HEK293T (cell line): ENCODE data around the gene PTP4A1.

Experiments
- CTCF ChIA-PET: fragments of 350-600 bp; formaldehyde crosslinking; extraction: SDS; loops from one replicate; lab custom pipeline; 2021; ENCODE audit warnings: antibody characterized with exemption, inconsistent platforms; lab: Yijun Ruan, JAX
- POLR2A ChIA-PET: fragments of 350-600 bp; formaldehyde crosslinking; extraction: SDS; loops from one replicate; lab custom pipeline; 2020; ENCODE audit warnings: antibody characterized with exemption, inconsistent platforms; lab: Yijun Ruan, JAX
- DNase-seq: peaks from one replicate; pipeline ENCODE4 v3.0.0; 2012; ENCODE audit warnings: mixed read lengths; ENCODE audit errors: extremely low spot score
- ARNT ChIP-seq: fragments of 450-650 bp; IDR thresholded peaks from 2 replicates; pipeline ENCODE4 v1.6.1; 2017; ENCODE audit warnings: mild to moderate bottlenecking
- BHLHE40 ChIP-seq: fragments of 450-650 bp; IDR thresholded peaks from 2 replicates; pipeline ENCODE4 v1.6.1; 2016; ENCODE audit warnings: mild to moderate bottlenecking, moderate library complexity, borderline replicate concordance
- CTBP1 ChIP-seq: fragments of 450-650 bp; IDR thresholded peaks from 2 replicates; pipeline ENCODE4 v1.6.1; 2016; ENCODE audit warnings: borderline replicate concordance
- ELF4 ChIP-seq: fragments of 450-650 bp; IDR thresholded peaks from 2 replicates; pipeline ENCODE4 v1.6.1; 2017; ENCODE audit warnings: antibody characterized with exemption
- FOXA1 ChIP-seq: fragments of 450-650 bp; IDR thresholded peaks from 2 replicates; pipeline ENCODE4 v1.6.1; 2016; ENCODE audit warnings: mild to moderate bottlenecking
- FOXK2 ChIP-seq: fragments of 450-650 bp; IDR thresholded peaks from 2 replicates; pipeline ENCODE4 v1.6.1; 2016; ENCODE audit warnings: mild to moderate bottlenecking
- FOXM1 ChIP-seq: fragments of 450-650 bp; IDR thresholded peaks from 2 replicates; pipeline ENCODE4 v1.6.1; 2017; ENCODE audit warnings: mild to moderate bottlenecking, borderline replicate concordance
- HDGF ChIP-seq: fragments of 450-650 bp; IDR thresholded peaks from 2 replicates; pipeline ENCODE4 v1.6.1; 2017; ENCODE audit warnings: antibody characterized with exemption, borderline replicate concordance
- L3MBTL2 ChIP-seq: fragments of 450-650 bp; conservative IDR thresholded peaks from 2 replicates; pipeline ENCODE4 v1.6.1; 2016; ENCODE audit warnings: mild to moderate bottlenecking
- LEF1 ChIP-seq: fragments of 450-650 bp; IDR thresholded peaks from 2 replicates; pipeline ENCODE4 v1.6.1; 2017; ENCODE audit warnings: mild to moderate bottlenecking, borderline replicate concordance
- NFRKB ChIP-seq: fragments of 450-650 bp; IDR thresholded peaks from 2 replicates; pipeline ENCODE4 v1.6.1; 2016; ENCODE audit warnings: mild to moderate bottlenecking, moderate library complexity
- SP1 ChIP-seq: fragments of 450-650 bp; IDR thresholded peaks from 2 replicates; pipeline ENCODE4 v1.6.1; 2017
- SUZ12 ChIP-seq: fragments of 450-650 bp; IDR thresholded peaks from 2 replicates; pipeline ENCODE4 v1.6.1; 2016; ENCODE audit warnings: mild to moderate bottlenecking
- TARDBP ChIP-seq: fragments of 450-650 bp; IDR thresholded peaks from 2 replicates; pipeline ENCODE4 v1.6.1; 2016
- ZNF384 ChIP-seq: fragments of 450-650 bp; IDR thresholded peaks from 2 replicates; pipeline ENCODE4 v1.6.1; 2016
- TF ChIP-seq, protein P1 (sequence below): fragments of 450-650 bp; IDR thresholded peaks from 2 replicates; pipeline ENCODE4 v1.6.1; 2016

PTP4A1 gene

DNA sequence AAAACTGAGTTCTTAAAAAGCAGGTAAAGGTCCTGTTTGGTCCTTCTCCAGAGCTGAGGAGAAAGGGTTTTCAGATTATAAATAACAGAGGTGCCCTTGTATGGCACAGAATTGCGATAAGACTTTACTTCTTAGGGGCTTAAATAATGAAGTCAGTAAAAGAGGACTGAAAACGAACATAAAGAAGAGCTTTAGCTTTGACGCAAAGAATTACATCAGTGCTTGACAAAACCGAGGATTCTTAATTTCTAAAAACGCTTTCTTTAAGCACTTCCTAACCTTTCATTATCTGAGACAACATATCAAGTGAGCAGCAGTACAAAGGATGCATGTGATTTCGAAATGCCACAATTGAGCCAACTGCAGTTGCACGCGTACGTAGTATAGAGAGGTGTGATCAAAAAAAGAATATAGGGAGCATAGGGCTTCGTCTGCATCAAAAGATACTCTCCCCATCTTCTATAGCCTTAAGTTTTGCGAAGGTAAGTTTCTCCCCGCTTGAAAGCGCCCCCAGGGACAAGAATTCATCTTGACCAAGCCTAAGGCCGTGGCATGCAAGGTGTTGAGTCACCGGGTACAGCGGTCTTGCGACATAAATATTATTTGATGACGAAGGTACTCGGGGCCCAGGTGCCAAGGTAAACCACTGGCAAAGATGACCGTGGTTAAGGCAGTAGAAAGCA, 778 bp upstream of the PTP4A1 start:
- DNase-seq: no peak
- ChIA-PET POLR2A (no interaction called here), CTCF (no interaction called here)
- TF ChIP-seq HDGF (no peak), ARNT (no peak), TARDBP (no peak), ELF4 (no peak), FOXM1 (no peak)

DNA sequence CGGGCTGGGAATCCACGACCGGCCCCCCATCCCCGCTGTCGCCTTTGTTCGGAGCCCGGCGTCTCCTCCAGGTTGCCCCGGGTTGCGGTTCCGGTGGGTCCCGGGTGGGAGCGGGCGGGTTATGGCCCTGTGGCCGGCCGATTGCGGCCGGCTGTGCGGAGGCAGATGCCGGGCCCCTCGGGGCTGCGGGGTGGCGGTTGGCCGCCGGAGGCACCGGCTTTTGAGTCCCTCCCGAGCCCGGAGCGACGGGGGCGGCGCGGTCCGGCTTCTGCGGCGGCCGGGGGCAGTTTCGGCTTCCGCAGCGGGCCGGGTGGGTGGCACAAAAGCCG, 431 bp downstream of the PTP4A1 start:
- POLR2A ChIA-PET: interaction anchor here (1.3 to 2.0 kb wide), 2 partner anchors 25 to 62 kb away, joined by 7 to 10 read pairs; partner anchors contain the start of gene PHF3
- no peak for TF ChIP-seq FOXA1
- peak; percentile 8 for DNase-seq
- CTCF ChIA-PET: no interaction called here

DNA sequence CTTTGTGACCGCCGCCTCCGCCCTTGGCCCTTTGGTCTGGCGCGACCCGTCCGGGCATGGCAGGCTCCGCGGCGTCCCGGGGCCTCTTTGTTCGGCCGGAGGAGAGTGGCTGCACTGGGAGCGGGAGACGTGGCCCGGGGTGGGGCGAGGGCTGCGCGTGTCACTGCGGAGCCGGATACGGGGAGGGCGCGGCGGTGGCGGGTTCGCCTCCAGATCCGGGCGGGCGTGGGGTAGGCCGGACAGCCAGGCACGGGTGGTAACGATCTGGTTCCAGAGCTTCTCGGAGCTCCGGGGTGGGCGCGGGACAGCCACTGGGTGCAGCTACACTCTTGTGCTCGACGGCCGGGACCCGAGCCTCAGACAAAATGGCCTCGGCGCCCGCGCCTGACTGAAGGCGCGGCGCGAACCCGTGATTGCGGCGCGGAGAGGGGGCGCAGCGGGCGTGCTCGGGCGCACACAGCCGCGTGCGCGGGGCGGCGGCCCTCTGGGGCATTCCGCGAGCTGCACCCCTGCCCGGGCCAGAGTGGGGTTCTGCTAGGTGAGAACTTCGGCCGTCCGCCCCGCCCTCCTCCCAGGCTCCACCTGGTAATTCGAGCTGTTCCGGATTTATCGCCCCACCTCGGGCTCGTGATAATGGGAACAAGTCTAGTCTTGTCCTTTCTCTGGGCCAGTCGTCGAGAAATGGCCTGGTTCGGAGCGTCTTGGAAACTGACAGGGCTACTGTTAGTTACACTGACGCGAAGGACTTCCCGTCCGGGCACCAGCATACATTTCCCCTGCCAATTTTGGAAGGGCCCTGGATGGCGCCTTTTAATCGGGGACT, 1.0 kb downstream of the PTP4A1 start:
- CTCF ChIA-PET: interaction anchor here (0.6 to 1.2 kb wide), 5 partner anchors 24 to 221 kb away, joined by 3 to 5 read pairs (median 3); no protein-coding TSS in a partner anchor
- POLR2A ChIA-PET: interaction anchor here (0.8 to 2.0 kb wide), 7 partner anchors 17 to 70 kb away, joined by 3 to 10 read pairs (median 3); partner anchors contain the start of gene PHF3
- DNase-seq: peak; percentile 41
- TF ChIP-seq HDGF (no peak), TARDBP (no peak), FOXK2 (no peak), BHLHE40 (no peak), FOXM1 (no peak), ELF4 (no peak), ARNT (no peak), ZNF384 (no peak), L3MBTL2 (no peak; the same call in 1 of the 2 replicates), SUZ12 (no peak), LEF1 (no peak), CTBP1 (no peak; the same call in 1 of the 2 replicates), NFRKB (no peak), SP1 (no peak), FOXA1 (no peak)
- TF ChIP-seq, protein P1, sequence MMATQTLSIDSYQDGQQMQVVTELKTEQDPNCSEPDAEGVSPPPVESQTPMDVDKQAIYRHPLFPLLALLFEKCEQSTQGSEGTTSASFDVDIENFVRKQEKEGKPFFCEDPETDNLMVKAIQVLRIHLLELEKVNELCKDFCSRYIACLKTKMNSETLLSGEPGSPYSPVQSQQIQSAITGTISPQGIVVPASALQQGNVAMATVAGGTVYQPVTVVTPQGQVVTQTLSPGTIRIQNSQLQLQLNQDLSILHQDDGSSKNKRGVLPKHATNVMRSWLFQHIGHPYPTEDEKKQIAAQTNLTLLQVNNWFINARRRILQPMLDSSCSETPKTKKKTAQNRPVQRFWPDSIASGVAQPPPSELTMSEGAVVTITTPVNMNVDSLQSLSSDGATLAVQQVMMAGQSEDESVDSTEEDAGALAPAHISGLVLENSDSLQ: no peak

DNA sequence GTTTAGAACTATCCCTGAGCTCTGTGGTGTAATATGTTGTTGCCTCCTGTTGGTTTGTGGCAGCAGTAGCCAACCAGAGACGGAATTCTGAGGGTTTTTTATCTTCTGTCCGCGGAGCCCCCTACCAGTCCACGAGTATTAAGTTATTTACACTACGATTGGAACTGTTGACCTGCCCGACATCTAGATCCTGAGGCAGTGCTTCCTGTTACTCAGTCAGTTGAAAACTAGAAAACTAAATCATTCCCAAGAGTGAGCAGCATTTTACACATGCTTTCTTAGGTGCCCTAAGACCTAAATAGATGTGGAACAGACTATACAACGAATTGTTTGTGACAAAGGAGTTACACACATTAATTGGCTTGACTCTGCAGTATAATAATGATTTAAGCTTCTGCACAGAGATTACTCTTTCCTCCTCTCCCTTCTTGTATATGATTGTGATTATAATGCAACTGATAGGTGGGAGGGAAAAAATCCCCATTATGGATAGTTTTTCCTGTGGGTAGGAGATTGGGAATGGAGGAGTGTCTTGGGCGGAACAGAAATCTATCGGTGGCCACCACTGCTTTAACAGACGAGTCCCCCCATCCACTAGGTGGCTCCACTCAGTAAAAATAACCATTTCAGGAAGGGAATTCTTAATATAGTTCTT, 1.7 kb downstream of the PTP4A1 start:
- ChIA-PET CTCF (interaction anchor here (0.9 to 1.2 kb wide), 5 partner anchors 10 to 222 kb away, joined by 3 to 5 read pairs (median 4); no protein-coding TSS in a partner anchor), POLR2A (interaction anchor here (0.8 to 2.0 kb wide), 7 partner anchors 18 to 71 kb away, joined by 3 to 10 read pairs (median 3); partner anchors contain the start of gene PHF3)
- TF ChIP-seq HDGF (no peak), FOXK2 (no peak), FOXM1 (0 out of 2 replicates have a peak, but pooled peaks have one; percentile 45), SP1 (no peak), SUZ12 (no peak), ARNT (no peak), FOXA1 (no peak), L3MBTL2 (no peak)
- TF ChIP-seq, protein P1: no peak
- DNase-seq: peak; percentile 57

DNA sequence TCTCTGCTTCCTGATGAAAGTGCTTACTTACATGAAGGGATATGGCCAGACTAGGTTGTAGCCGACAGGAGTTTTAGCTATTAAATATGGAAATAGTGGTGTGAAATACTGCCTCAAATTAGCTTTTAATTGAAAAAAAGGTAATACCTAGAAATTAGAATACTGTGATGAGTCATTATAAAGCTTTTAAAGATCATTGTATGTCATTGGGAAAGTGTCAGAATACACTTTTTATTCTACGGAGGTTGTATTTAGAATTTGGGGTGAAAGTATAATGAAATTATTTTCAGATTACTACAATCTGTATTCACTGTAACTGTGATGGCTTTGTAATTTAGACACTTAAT, 2.2 kb downstream of the PTP4A1 start:
- TF ChIP-seq NFRKB (no peak), ARNT (no peak)
- ChIA-PET POLR2A (interaction anchor here (2.0 kb wide), 1 partner anchor 60 kb away, joined by 10 read pairs; the partner anchor contains the start of gene PHF3), CTCF (interaction anchor here (1.2 kb wide), 1 partner anchor 9 kb away, joined by 5 read pairs; no protein-coding TSS in a partner anchor)
- DNase-seq: no peak

DNA sequence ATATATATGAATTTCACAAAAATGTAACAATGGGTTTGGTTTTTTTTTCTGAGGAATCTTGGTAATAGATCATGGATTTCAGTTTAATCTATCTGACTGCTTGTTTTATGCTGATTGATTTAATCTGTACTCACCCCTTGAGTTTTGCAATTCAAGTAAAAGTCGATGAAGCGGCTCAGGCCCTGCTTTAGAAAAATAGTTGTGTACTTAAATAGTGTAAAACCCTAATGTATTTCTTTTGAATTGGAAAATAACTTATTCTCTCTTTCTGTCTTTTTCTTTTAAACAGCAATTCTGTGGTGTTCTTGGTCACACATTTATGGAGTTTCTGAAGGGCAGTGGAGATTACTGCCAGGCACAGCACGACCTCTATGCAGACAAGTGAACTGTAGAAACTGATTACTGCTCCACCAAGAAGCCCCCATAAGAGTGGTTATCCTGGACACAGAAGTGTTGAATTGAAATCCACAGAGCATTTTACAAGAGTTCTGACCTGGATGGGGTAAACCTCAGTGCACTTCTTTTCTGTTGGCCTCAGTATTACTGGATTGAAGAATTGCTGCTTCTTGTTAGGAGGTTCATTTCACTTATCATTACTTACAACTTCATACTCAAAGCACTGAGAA, 4.0 kb downstream of the PTP4A1 start:
- TF ChIP-seq SUZ12: no peak
- ChIA-PET CTCF (no interaction called here), POLR2A (no interaction called here)
- no peak for DNase-seq
